Stimulated activated naive CD8-positive, alpha-beta T cell treated with anti-CD3 and anti-CD28 coated beads, Interleukin-15, Interleukin-2, amounts not matched to agents 100 ng/mL and 50 ng/mL, for 24 hours (primary cell): ENCODE results near the gene ARAF.
A peak's percentile ranks its signal among the peaks of the same experiment; 100 is the strongest.

Source experiments
- H3K27ac Mint-ChIP-seq: one replicate; pipeline ENCODE4 v1.8.0; 2021; ENCODE audit warnings: mild to moderate bottlenecking, mixed read lengths
- H3K27me3 Mint-ChIP-seq: one replicate; pipeline ENCODE4 v1.8.0; 2021; ENCODE audit warnings: mixed read lengths
- H3K36me3 Mint-ChIP-seq: one replicate; pipeline ENCODE4 v1.8.0; 2021; ENCODE audit warnings: low read depth, mixed read lengths
- H3K4me1 Mint-ChIP-seq: one replicate; pipeline ENCODE4 v1.8.0; 2021; ENCODE audit warnings: low read depth, mixed read lengths
- H3K4me3 Mint-ChIP-seq: one replicate; pipeline ENCODE4 v1.8.0; 2021; ENCODE audit warnings: mild to moderate bottlenecking, mixed read lengths
- H3K9me3 Mint-ChIP-seq: one replicate; pipeline ENCODE4 v1.8.0; 2021; ENCODE audit warnings: mixed read lengths

Gene ARAF

DNA sequence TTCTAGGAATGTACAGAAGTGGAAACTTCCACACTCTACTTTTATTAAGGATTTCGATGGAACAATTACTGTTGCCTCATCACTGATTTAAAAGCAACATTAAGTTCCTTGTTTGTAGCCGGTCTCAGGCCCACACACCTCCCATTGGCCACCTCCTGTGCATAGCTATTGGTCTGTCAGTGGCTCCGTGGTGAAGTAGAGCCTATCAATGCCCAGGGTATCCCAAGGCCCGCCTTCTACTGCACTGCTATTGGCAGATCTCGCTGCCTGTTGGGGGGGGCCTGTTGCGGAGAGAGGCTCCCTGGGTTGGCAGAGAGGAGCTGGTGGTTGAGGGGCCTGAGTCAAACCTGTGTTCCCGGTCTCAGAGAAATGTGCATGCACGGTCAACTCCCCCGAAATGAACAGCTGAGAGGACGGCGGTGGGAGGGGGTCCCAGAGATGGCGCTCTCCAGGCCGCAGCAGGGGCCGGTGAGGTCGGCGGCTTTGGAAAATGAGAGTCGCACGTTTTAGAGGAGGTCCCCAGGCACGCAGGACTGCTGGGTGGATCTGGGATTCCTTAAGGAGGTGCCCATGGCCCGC is 4.9 kb upstream of the ARAF start:
- Mint-ChIP-seq H3K36me3 (no peaks in the 10 kb centered on the region), H3K4me1 (peaks cover 22% of the 10 kb centered on the region), H3K9me3 (no peaks in the 10 kb centered on the region), H3K4me3 (peak overlapping the region; percentile 84), H3K27ac (peak overlapping the region; percentile 89), H3K27me3 (no peaks in the 10 kb centered on the region)

DNA sequence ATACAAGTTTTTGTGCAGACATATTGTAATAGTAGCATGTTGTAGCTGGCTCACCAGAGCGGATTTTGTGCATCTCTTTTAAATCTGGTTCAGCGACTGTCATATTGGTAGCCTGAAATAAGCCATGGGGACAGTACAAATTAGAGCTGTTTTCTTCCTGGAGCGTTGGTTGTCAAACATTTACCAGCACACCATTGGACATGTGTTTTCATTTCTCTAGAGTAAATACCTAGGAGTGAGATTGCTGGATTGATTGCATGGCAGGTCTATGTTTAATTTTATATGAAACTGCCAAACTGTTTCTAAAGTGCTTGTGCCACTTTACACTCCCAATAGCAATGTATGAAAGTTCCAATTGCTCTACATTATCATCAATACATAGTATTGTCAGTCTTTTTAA is 2.6 kb upstream of the ARAF start:
- no peak overlapping the region for H3K4me3 Mint-ChIP-seq
- peaks cover 33% of the 10 kb centered on the region for H3K4me1 Mint-ChIP-seq
- H3K27me3 Mint-ChIP-seq: no peaks in the 10 kb centered on the region
- H3K27ac Mint-ChIP-seq: no peak overlapping the region
- peaks cover 3% of the 10 kb centered on the region for H3K36me3 Mint-ChIP-seq
- H3K9me3 Mint-ChIP-seq: no peaks in the 10 kb centered on the region

GRCh38 chrX:47560179-47560933 is 649 bp upstream of the ARAF start:
- Mint-ChIP-seq H3K4me3 (peak overlapping the region; percentile 90), H3K27me3 (no peaks in the 10 kb centered on the region), H3K9me3 (no peaks in the 10 kb centered on the region), H3K27ac (peak overlapping the region; percentile 92), H3K4me1 (peaks cover 49% of the 10 kb centered on the region), H3K36me3 (peaks cover 16% of the 10 kb centered on the region)

DNA sequence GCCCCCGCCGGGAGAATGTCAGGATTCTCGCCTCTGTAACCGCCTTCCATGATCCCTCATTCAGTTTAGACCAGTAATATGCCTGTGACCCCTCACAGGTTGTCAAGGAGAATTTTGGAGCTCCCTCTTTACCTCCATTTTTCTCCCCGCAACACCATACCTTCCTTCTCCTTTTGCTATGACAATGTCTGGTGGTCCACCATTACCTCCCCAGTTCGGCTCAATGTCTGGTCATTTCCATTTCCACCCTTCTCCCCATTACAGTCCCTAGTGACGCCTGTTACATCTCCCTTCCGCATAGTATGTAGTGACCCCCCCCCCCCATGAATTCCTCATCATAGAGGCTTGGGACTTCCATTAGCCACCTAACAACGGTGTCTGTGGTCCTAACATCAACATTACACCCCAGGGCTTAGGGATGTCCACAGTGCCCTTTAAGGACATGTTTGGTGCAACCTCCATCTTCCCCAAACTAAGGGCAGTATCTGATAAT is 700 bp downstream of the ARAF start:
- peaks cover 18% of the 10 kb centered on the region for H3K36me3 Mint-ChIP-seq
- H3K27ac Mint-ChIP-seq: peak overlapping the region; percentile 92
- H3K27me3 Mint-ChIP-seq: no peaks in the 10 kb centered on the region
- peaks cover 42% of the 10 kb centered on the region for H3K4me1 Mint-ChIP-seq
- no peaks in the 10 kb centered on the region for H3K9me3 Mint-ChIP-seq
- H3K4me3 Mint-ChIP-seq: peak overlapping the region; percentile 90

DNA sequence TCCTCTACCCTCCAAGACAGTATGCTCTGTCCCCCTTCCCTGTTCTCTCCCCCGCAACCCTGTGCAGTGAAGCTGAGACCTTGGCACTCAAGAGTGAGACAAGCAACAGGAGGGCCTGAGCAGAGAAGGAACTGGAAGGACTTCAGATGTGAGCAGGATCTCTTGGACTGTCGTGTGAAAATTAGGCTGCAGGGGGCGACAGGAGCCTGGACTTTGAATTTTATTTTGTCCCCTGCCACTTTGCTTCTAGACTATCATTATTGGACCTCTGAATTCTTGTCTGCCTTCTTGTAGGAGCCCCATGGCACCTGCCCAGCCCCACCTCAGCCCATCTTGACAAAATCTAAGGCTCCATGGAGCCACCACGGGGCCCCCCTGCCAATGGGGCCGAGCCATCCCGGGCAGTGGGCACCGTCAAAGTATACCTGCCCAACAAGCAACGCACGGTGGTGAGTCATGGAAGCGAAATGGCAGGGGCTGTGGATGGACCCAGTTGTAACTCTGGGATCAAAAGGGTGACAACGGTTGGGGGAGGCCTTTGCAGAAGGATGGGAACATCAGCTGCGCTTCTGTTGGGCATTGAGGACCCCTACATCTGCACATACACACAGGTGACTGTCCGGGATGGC is 1.7 kb downstream of the ARAF start:
- Mint-ChIP-seq H3K4me3 (peak overlapping the region; percentile 90), H3K9me3 (no peaks in the 10 kb centered on the region), H3K4me1 (peaks cover 43% of the 10 kb centered on the region), H3K36me3 (peaks cover 27% of the 10 kb centered on the region), H3K27me3 (no peaks in the 10 kb centered on the region), H3K27ac (peak overlapping the region; percentile 67)

GRCh38 chrX:47563801-47564315 is 2.9 kb downstream of the ARAF start:
- Mint-ChIP-seq H3K4me1 (peaks cover 43% of the 10 kb centered on the region), H3K36me3 (peaks cover 27% of the 10 kb centered on the region), H3K4me3 (peak overlapping the region; percentile 76), H3K27me3 (no peaks in the 10 kb centered on the region), H3K27ac (peak overlapping the region; percentile 94), H3K9me3 (no peaks in the 10 kb centered on the region)

DNA sequence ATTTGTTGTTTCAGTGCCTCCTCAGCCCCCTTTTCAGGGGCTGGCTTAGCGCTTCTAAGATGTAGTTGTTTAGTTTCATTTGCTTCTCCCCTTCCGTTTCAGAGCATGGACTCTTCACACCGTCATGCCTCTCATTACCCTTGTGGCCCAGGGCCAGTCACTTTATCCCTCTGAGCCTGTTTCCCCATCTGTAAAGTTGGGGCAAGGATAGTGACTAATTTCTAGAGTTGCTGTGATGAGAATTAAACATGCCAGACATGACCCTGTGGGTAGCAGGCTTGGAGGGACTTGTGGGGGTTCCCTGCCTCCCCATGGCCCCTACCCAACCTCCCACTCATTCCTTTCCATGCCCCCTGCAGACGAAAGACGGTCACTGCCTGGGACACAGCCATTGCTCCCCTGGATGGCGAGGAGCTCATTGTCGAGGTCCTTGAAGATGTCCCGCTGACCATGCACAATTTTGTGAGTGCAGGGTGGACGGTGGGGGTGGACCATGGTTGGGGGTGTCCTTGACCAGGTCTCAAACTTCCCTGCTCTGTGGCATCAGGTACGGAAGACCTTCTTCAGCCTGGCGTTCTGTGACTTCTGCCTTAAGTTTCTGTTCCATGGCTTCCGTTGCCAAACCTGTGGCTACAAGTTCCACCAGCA is 3.6 kb downstream of the ARAF start:
- Mint-ChIP-seq H3K9me3 (no peaks in the 10 kb centered on the region), H3K36me3 (peaks cover 32% of the 10 kb centered on the region), H3K27ac (peak overlapping the region; percentile 94), H3K4me1 (peaks cover 43% of the 10 kb centered on the region), H3K4me3 (peak overlapping the region; percentile 76), H3K27me3 (no peaks in the 10 kb centered on the region)

DNA sequence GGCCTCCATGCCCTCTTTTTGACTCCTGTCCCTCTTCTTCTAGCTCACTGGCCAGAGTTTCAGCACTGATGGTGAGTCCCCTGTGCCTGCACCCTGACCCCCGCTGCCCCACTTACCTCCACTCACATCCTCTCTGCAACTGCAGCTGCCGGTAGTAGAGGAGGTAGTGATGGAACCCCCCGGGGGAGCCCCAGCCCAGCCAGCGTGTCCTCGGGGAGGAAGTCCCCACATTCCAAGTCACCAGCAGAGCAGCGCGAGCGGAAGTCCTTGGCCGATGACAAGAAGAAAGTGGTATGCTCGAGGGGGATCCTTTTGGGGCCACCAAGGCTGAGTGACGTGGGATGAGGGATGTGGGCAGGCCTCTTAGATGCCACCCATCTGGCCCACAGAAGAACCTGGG is 5.8 kb downstream of the ARAF start:
- no peaks in the 10 kb centered on the region for H3K9me3 Mint-ChIP-seq
- peaks cover 30% of the 10 kb centered on the region for H3K4me1 Mint-ChIP-seq
- no peaks in the 10 kb centered on the region for H3K27me3 Mint-ChIP-seq
- H3K36me3 Mint-ChIP-seq: peaks cover 44% of the 10 kb centered on the region
- no peak overlapping the region for H3K27ac Mint-ChIP-seq
- no peak overlapping the region for H3K4me3 Mint-ChIP-seq

- H3K27ac Mint-ChIP-seq: no peak overlapping the region
- H3K4me3 Mint-ChIP-seq: no peak overlapping the region
Measured at GRCh38 chrX:47568656-47569295, 7.8 kb downstream of the ARAF start.

GRCh38 chrX:47570794-47571193 is 9.8 kb downstream of the ARAF start:
- Mint-ChIP-seq H3K4me3 (no peak overlapping the region), H3K4me1 (peaks cover 9% of the 10 kb centered on the region), H3K27me3 (peaks cover 5% of the 10 kb centered on the region), H3K27ac (no peak overlapping the region), H3K36me3 (peaks cover 34% of the 10 kb centered on the region), H3K9me3 (no peaks in the 10 kb centered on the region)

More at GRCh38 chrX:47568656-47569295, 7.8 kb downstream of the ARAF start:
- H3K9me3 Mint-ChIP-seq: no peaks in the 10 kb centered on the region
- H3K36me3 Mint-ChIP-seq: peaks cover 44% of the 10 kb centered on the region
- peaks cover 22% of the 10 kb centered on the region for H3K4me1 Mint-ChIP-seq
- H3K27me3 Mint-ChIP-seq: peaks cover 5% of the 10 kb centered on the region

DNA sequence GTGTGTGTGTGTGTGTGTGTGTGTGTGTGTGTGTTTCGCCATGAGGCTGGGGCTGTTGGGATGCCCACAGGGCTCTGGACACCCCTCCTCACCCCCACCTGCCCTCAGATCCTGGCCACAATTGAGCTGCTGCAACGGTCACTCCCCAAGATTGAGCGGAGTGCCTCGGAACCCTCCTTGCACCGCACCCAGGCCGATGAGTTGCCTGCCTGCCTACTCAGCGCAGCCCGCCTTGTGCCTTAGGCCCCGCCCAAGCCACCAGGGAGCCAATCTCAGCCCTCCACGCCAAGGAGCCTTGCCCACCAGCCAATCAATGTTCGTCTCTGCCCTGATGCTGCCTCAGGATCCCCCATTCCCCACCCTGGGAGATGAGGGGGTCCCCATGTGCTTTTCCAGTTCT is 10.2 kb downstream of the ARAF start:
- Mint-ChIP-seq H3K36me3 (peaks cover 34% of the 10 kb centered on the region), H3K4me1 (peaks cover 9% of the 10 kb centered on the region), H3K4me3 (no peak overlapping the region), H3K27me3 (peaks cover 5% of the 10 kb centered on the region), H3K9me3 (no peaks in the 10 kb centered on the region), H3K27ac (no peak overlapping the region)

DNA sequence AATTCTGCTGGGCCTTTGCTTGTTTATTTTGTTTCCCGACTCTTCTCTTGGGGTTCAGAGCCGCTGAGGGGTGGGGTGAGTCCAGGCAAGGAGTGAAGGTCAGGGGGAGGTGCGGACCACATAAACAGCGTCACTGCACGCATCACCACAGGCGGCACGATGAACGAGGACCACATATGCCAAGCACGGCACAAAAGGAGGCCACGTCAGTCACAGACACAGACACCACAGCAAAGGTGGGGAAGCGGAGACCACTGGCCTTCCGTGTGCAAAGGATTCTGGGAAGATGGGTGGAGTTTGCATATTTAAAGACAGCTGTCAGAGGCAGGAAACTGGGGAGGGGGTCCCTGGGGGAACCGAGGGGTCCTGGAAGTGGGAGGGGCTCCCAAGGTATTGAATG is 10.9 kb downstream of the ARAF start:
- peaks cover 7% of the 10 kb centered on the region for H3K27me3 Mint-ChIP-seq
- H3K4me1 Mint-ChIP-seq: peaks cover 8% of the 10 kb centered on the region
- H3K4me3 Mint-ChIP-seq: no peak overlapping the region
- H3K27ac Mint-ChIP-seq: no peak overlapping the region
- no peaks in the 10 kb centered on the region for H3K9me3 Mint-ChIP-seq
- H3K36me3 Mint-ChIP-seq: peaks cover 30% of the 10 kb centered on the region

DNA sequence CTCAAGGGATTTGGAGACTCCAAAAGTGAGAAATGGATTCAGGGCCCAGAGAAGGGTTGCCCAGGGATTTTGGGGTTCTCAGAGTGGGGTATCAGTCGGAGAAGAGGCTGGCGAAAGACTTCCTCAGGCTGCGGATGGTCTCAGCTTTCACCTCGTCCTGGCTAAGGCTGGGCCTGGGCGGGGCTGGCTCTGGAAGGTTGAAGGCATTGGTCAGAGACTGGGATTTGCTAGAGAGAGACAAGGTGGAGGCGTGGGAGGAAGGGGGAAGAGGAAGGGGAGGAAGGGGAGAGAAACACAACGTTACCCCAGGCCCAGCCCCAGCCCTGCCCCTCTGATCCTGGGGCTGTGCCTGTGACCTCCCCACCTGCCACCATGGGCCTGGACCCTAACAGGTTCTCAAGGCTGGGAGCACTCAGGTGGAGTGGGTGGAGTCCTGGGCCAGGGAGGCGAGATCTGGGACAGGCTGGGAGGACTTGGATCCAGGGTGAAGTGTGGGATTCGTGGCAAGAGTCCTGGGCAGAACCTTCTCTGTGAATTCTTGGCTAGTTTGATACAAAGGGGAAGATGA is 11.9 kb downstream of the ARAF start:
- no peaks in the 10 kb centered on the region for H3K9me3 Mint-ChIP-seq
- H3K4me1 Mint-ChIP-seq: peaks cover 10% of the 10 kb centered on the region
- H3K36me3 Mint-ChIP-seq: peaks cover 23% of the 10 kb centered on the region
- peak overlapping the region; percentile 6 for H3K4me3 Mint-ChIP-seq
- no peak overlapping the region for H3K27ac Mint-ChIP-seq
- peaks cover 9% of the 10 kb centered on the region for H3K27me3 Mint-ChIP-seq
